HG02571 (cell line): ENCODE data around the gene USP4.
"Not testable (repeated sequence)": the region's sequence is repeated elsewhere in the genome, so short reads cannot be mapped to it uniquely, and the experiment has no call there.

Experiments
- ATAC-seq: cut with Tn5 transposase; IDR thresholded peaks from one replicate; pipeline ENCODE4 v1.9.1; 2021; ENCODE audit warnings: mild to moderate bottlenecking, moderate library complexity; ENCODE audit not compliant: unreplicated experiment

Gene USP4

GRCh38 chr3:49351521-49352011 lies 11.7 kb upstream of the USP4 start:
- ATAC-seq = no peak

GRCh38 chr3:49349348-49350114 lies 9.7 kb upstream of the USP4 start:
- ATAC-seq = no peak

GRCh38 chr3:49348361-49348760 lies 8.5 kb upstream of the USP4 start:
- ATAC-seq = not testable (repeated sequence)

GRCh38 chr3:49346797-49347251 lies 7.0 kb upstream of the USP4 start:
- no peak for ATAC-seq

- no peak for ATAC-seq
Observed at GRCh38 chr3:49343163-49343562, 3.3 kb upstream of the USP4 start.

- no peak for ATAC-seq
Observed at GRCh38 chr3:49341996-49342395, 2.1 kb upstream of the USP4 start.

GRCh38 chr3:49339581-49339940 lies 292 bp downstream of the USP4 start:
- no peak for ATAC-seq

- no peak for ATAC-seq
Observed at GRCh38 chr3:49333916-49334633, 5.8 kb downstream of the USP4 start.

- ATAC-seq = no peak
Observed at GRCh38 chr3:49333091-49333490, 6.8 kb downstream of the USP4 start.

- no peak for ATAC-seq
Observed at GRCh38 chr3:49329186-49329585, 10.7 kb downstream of the USP4 start.

GRCh38 chr3:49328350-49328749 lies 11.5 kb downstream of the USP4 start:
- not testable (repeated sequence) for ATAC-seq

- ATAC-seq = no peak
Observed at GRCh38 chr3:49327485-49327884, 12.4 kb downstream of the USP4 start.

- ATAC-seq = no peak
Observed at GRCh38 chr3:49324768-49325167, 15.1 kb downstream of the USP4 start.

- no peak for ATAC-seq
Observed at GRCh38 chr3:49316696-49317457, 23.0 kb downstream of the USP4 start.

GRCh38 chr3:49313896-49314688 lies 25.8 kb downstream of the USP4 start:
- ATAC-seq = no peak

- ATAC-seq = no peak
Observed at GRCh38 chr3:49311283-49311682, 28.6 kb downstream of the USP4 start.

GRCh38 chr3:49310677-49311076 lies 29.2 kb downstream of the USP4 start:
- ATAC-seq = no peak

GRCh38 chr3:49305608-49306007 lies 34.2 kb downstream of the USP4 start:
- no peak for ATAC-seq

- no peak for ATAC-seq
Observed at GRCh38 chr3:49302613-49303012, 37.2 kb downstream of the USP4 start.

GRCh38 chr3:49300595-49300994 lies 39.3 kb downstream of the USP4 start:
- no peak for ATAC-seq

GRCh38 chr3:49298511-49298910 lies 41.3 kb downstream of the USP4 start:
- ATAC-seq = no peak
